Transverse colon (tissue), 4 donors: ENCODE results near the gene OSM. TPM values are rescaled to one million over a fixed set of nuclear protein-coding genes. Genes with fewer than 3 reads are reported as not detected.

ENCODE experiments used
- DNase-seq: peaks from one replicate; pipeline ENCODE4 v3.0.0-alpha.2; 2019
- H3K27ac ChIP-seq, 4 donors: fragments of 200-600 bp; sonication (generic); 2 replicates each; pipeline ENCODE4 v1.5.1; 2016 to 2018; ENCODE audit warnings: inconsistent platforms in 4 of 4
- H3K27me3 ChIP-seq: fragments of 200-600 bp; sonication (generic); 2 replicates; pipeline ENCODE4 v1.5.1; 2017; ENCODE audit warnings: inconsistent platforms
- H3K36me3 ChIP-seq, 4 donors: fragments of 200-600 bp; sonication (generic); 2 replicates each; pipeline ENCODE4 v1.5.1; 2017 to 2019; ENCODE audit warnings: inconsistent platforms in 4 of 4
- H3K4me1 ChIP-seq, 4 donors: fragments of 200-600 bp; sonication (generic); 2 replicates each; pipeline ENCODE4 v1.5.1; 2017 to 2020; ENCODE audit warnings: inconsistent platforms in 4 of 4
- H3K4me3 ChIP-seq, 4 donors: fragments of 200-600 bp; sonication (generic); 1 replicate in 1 of 4; 2 replicates in 3 of 4; pipeline versions ENCODE4 v1.5.1 to v1.6.1; 2017 to 2019; ENCODE audit warnings: inconsistent platforms in 4 of 4
- H3K9me3 ChIP-seq, 2 donors: fragments of 200-600 bp; sonication (generic); 2 replicates each; pipeline ENCODE4 v1.5.1; 2017 to 2019; ENCODE audit warnings: inconsistent platforms in 2 of 2
- CTCF ChIP-seq, 5 experiments: fragments of 200-600 bp in 3 of 5; fragments of 450-650 bp in 2 of 5; sonication (generic) in 3 of 5; IDR thresholded peaks; 1 replicate in 2 of 5; 2 replicates in 3 of 5; pipeline ENCODE4 v1.5.1; 2016 to 2017; ENCODE audit warnings: antibody characterized with exemption in 5 of 5, inconsistent platforms in 3 of 5, mild to moderate bottlenecking in 2 of 5, moderate library complexity in 1 of 5
- EP300 ChIP-seq: sonication (generic); formaldehyde crosslinking; IDR thresholded peaks from one replicate; pipeline ENCODE4 v1.6.1; 2017; ENCODE audit warnings: antibody characterized with exemption, low read depth
- POLR2A ChIP-seq: fragments of 450-650 bp; IDR thresholded peaks from one replicate; pipeline ENCODE4 v1.6.1; 2016; ENCODE audit warnings: antibody characterized with exemption, mild to moderate bottlenecking, moderate library complexity
- POLR2AphosphoS5 ChIP-seq, 3 donors: sonication (generic); formaldehyde crosslinking; IDR thresholded peaks; one replicate each; pipeline ENCODE4 v1.6.1; 2016; ENCODE audit warnings: antibody characterized with exemption in 3 of 3
- WGBS, 2 donors: methylation state at CpG; one replicate each; pipeline ENCODE4 v1.1.5; 2018; ENCODE audit warnings: low coverage in 1 of 2; 5-methylcytosine and 5-hydroxymethylcytosine counted together
- in situ Hi-C, 4 donors: fragments of 200-750 bp; cut with MboI; loops; one replicate each; pipeline versions ENCODE4 v1.15.0 to v1.15.1; 2017; ENCODE audit warnings: low sequenced_read_pairs in 3 of 4, low pct_ligation_motif_present in 1 of 4, low pct_unique_long_range_greater_than_20kb in 1 of 4
- intact Hi-C: fragments of 100-400 bp; cut with DNase I; formaldehyde crosslinking; loops from one replicate; pipeline ENCODE4 v1.15.1; 2023; ENCODE audit warnings: low total_unique reads
- total RNA-seq, 4 donors: library from RNA; depleted of rRNA; stranded (reverse); fragments of >200 nt; gene quantifications; one replicate each; pipeline ENCODE4 v1.1.0, GENCODE V29; 2016

OSM gene
- total RNA-seq, 4 donors from 2014 or later = not detected

GRCh38 chr22:30270832-30271231, 4.2 kb upstream of the OSM start:
- Histone ChIP-seq H3K4me3 (no peak overlapping the region), H3K27me3 (no peaks in the 10 kb centered on the region), H3K36me3 (no peaks in the 10 kb centered on the region), H3K9me3 (no peaks in the 10 kb centered on the region), H3K27ac (peak overlapping the region in 1 of 4 donors; percentile 4), H3K4me1 (peaks cover 0 to 4% (median 0%) of the 10 kb centered on the region in 4 donors)
- intact Hi-C loops = no loop called here
- WGBS, 2 donors = 76 to 87% methylated on average over 6 to 15 of the region's 16 CpGs
- in situ Hi-C loops = no loop called here
- TF ChIP-seq POLR2AphosphoS5 (IDR thresholded peaks at IDR 0.05) (peak in 1 of 3 donors; percentile 12), EP300 (no peak)
- DNase-seq = peak; percentile 57

GRCh38 chr22:30268331-30268730, 1.7 kb upstream of the OSM start:
- no peak overlapping the region for H3K27ac ChIP-seq
- DNase-seq = no peak
- H3K36me3 ChIP-seq = no peaks in the 10 kb centered on the region
- H3K27me3 ChIP-seq = no peaks in the 10 kb centered on the region
- TF ChIP-seq POLR2AphosphoS5 (IDR thresholded peaks at IDR 0.05) = no peak
- TF ChIP-seq POLR2A = no peak
- TF ChIP-seq CTCF (IDR thresholded peaks at IDR 0.05) = no peak
- no peak for TF ChIP-seq EP300
- in situ Hi-C loops (loop anchor here in 3 of 4 donors (10.0 kb wide), 3 partner anchors 116 to 164 kb away; partner anchors contain the start of genes RNF215 (in 1 of the 3) and SEC14L2 (in 1 of the 3)), intact Hi-C loops (loop anchor here (10.0 kb wide), 1 partner anchor 86 kb away; the partner anchor contains the start of genes CCDC157 and SF3A1)
- H3K9me3 ChIP-seq = no peaks in the 10 kb centered on the region
- 91% methylated on average over 8 of the region's 8 CpGs; no CpG with 5 or more reads in 1 of the 2 donors for WGBS, 2 donors
- H3K4me3 ChIP-seq = no peak overlapping the region
- H3K4me1 ChIP-seq = peaks cover 0 to 5% (median 0%) of the 10 kb centered on the region in 4 donors

- Histone ChIP-seq H3K9me3 (no peaks in the 10 kb centered on the region), H3K4me1 (peaks cover 0 to 12% (median 0%) of the 10 kb centered on the region in 4 donors), H3K27me3 (no peaks in the 10 kb centered on the region), H3K4me3 (peak overlapping the region in 1 of 4 donors; percentile 38), H3K27ac (peak overlapping the region; percentile 61 to 68 (median 66)), H3K36me3 (no peaks in the 10 kb centered on the region)
- in situ Hi-C loops (loop anchor here in 3 of 4 donors (10.0 kb wide), 3 partner anchors 117 to 163 kb away; partner anchors contain the start of genes RNF215 (in 1 of the 3) and SEC14L2 (in 1 of the 3)), intact Hi-C loops (loop anchor here (10.0 kb wide), 1 partner anchor 87 kb away; the partner anchor contains the start of genes CCDC157 and SF3A1)
- DNase-seq = no peak
- WGBS, 2 donors = 40 to 72% methylated on average over 1 to 14 of the region's 14 CpGs
- no peak for TF ChIP-seq POLR2A
Observed at GRCh38 chr22:30267382-30268302, 991 bp upstream of the OSM start.

- Histone ChIP-seq H3K4me3 (peak overlapping the region in 3 of 4 donors; percentile 11 to 38 (median 22)), H3K4me1 (peaks cover 0 to 13% (median 0%) of the 10 kb centered on the region in 4 donors), H3K27me3 (no peaks in the 10 kb centered on the region), H3K27ac (peak overlapping the region; percentile 61 to 68 (median 66)), H3K9me3 (no peaks in the 10 kb centered on the region), H3K36me3 (no peaks in the 10 kb centered on the region)
- in situ Hi-C loops = loop anchor here in 3 of 4 donors (10.0 kb wide), 3 partner anchors 119 to 161 kb away; partner anchors contain the start of genes RNF215 (in 1 of the 3) and SEC14L2 (in 1 of the 3)
- DNase-seq = peak; percentile 73
- 71% methylated on average over 20 of the region's 24 CpGs; no CpG with 5 or more reads in 1 of the 2 donors for WGBS, 2 donors
- intact Hi-C loops = loop anchor here (10.0 kb wide), 1 partner anchor 89 kb away; the partner anchor contains the start of genes CCDC157 and SF3A1
- TF ChIP-seq POLR2A (peak; percentile 29), EP300 (no peak), POLR2AphosphoS5 (IDR thresholded peaks at IDR 0.05) (peak; percentile 44 to 70 (median 54))
Observed at GRCh38 chr22:30265823-30266444, 717 bp downstream of the OSM start.

- 60 to 81% methylated on average over 1 to 7 of the region's 9 CpGs for WGBS, 2 donors
- Histone ChIP-seq H3K36me3 (no peaks in the 10 kb centered on the region), H3K27ac (peak overlapping the region in 1 of 4 donors; percentile 61), H3K9me3 (no peaks in the 10 kb centered on the region), H3K27me3 (no peaks in the 10 kb centered on the region), H3K4me3 (no peak overlapping the region), H3K4me1 (peaks cover 0 to 13% (median 0%) of the 10 kb centered on the region in 4 donors)
- no peak for DNase-seq
- no peak for TF ChIP-seq CTCF (IDR thresholded peaks at IDR 0.05)
- TF ChIP-seq POLR2A = no peak
- TF ChIP-seq EP300 = no peak
- TF ChIP-seq POLR2AphosphoS5 (IDR thresholded peaks at IDR 0.05) = no peak
- intact Hi-C loops = loop anchor here (10.0 kb wide), 1 partner anchor 90 kb away; the partner anchor contains the start of genes CCDC157 and SF3A1
- in situ Hi-C loops = loop anchor here in 3 of 4 donors (10.0 kb wide), 3 partner anchors 120 to 160 kb away; partner anchors contain the start of genes RNF215 (in 1 of the 3) and SEC14L2 (in 1 of the 3)
Observed at GRCh38 chr22:30265131-30265720, 1.4 kb downstream of the OSM start.
